Neural cell (in vitro differentiated cells): ENCODE data around the gene SNX33.
"Not testable (repeated sequence)": the region's sequence is repeated elsewhere in the genome, so short reads cannot be mapped to it uniquely, and the experiment has no call there.

Experiments
- EP300 ChIP-seq: fragments of 450-650 bp; conservative IDR thresholded peaks from 2 replicates; pipeline ENCODE4 v1.6.1; 2014; ENCODE audit warnings: antibody characterized with exemption, mild to moderate bottlenecking, moderate library complexity; ENCODE audit not compliant: poor library complexity, severe bottlenecking
- EZH2 ChIP-seq: fragments of 200-600, 300-800 bp; shearing (Covaris generic), sonication (generic); IDR thresholded peaks from 2 replicates; pipeline ENCODE4 v1.6.1; 2014; ENCODE audit warnings: antibody characterized with exemption, low read length, borderline replicate concordance, mild to moderate bottlenecking; ENCODE audit not compliant: insufficient read depth, poor library complexity, severe bottlenecking
- POLR2AphosphoS5 ChIP-seq: IDR thresholded peaks from 2 replicates; pipeline ENCODE4 v1.6.1; 2012
- RAD21 ChIP-seq: fragments of 450-650 bp; conservative IDR thresholded peaks from 2 replicates; pipeline ENCODE4 v1.6.1; 2014; ENCODE audit warnings: antibody characterized with exemption, mild to moderate bottlenecking, moderate library complexity
- SMC3 ChIP-seq: fragments of 450-650 bp; conservative IDR thresholded peaks from 2 replicates; pipeline ENCODE4 v1.6.1; 2014; ENCODE audit warnings: antibody characterized with exemption, mild to moderate bottlenecking, moderate library complexity; ENCODE audit not compliant: poor library complexity
- TAF1 ChIP-seq: IDR thresholded peaks from 2 replicates; pipeline ENCODE4 v1.6.1; 2012; ENCODE audit warnings: low read depth
- TF ChIP-seq, protein P1 (sequence below): fragments of 450-650 bp; IDR thresholded peaks from 2 replicates; pipeline ENCODE4 v1.5.1; 2014; ENCODE audit warnings: antibody characterized with exemption, mild to moderate bottlenecking, moderate library complexity; ENCODE audit not compliant: poor library complexity, severe bottlenecking
- TF ChIP-seq, protein P2 (sequence below): IDR thresholded peaks from 2 replicates; pipeline ENCODE4 v1.6.1; 2012; ENCODE audit warnings: borderline replicate concordance

DNA sequence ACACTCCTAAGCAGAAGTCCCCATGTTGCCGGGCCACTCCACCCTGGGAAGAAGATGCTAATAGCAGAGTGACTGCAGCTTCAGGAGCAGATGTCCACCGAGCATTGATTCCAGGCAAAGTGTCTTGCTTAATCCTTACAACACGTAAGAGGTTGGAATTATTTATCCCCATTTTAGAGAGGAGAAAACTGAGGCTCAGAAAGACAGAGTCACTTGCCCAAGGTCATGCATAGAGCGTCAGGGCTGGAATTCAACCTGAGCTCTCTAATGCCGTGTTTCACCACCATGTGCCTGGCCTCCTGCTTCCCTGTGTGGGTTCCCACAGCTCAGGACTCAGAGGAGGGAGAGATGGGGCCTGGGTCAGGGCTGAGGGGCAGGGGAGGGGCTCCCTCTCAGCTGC lies 57.7 kb downstream of the SNX33 start:
- not testable (repeated sequence) for TF ChIP-seq TAF1, RAD21, EZH2, POLR2AphosphoS5, EP300, SMC3
- TF ChIP-seq, protein P1, sequence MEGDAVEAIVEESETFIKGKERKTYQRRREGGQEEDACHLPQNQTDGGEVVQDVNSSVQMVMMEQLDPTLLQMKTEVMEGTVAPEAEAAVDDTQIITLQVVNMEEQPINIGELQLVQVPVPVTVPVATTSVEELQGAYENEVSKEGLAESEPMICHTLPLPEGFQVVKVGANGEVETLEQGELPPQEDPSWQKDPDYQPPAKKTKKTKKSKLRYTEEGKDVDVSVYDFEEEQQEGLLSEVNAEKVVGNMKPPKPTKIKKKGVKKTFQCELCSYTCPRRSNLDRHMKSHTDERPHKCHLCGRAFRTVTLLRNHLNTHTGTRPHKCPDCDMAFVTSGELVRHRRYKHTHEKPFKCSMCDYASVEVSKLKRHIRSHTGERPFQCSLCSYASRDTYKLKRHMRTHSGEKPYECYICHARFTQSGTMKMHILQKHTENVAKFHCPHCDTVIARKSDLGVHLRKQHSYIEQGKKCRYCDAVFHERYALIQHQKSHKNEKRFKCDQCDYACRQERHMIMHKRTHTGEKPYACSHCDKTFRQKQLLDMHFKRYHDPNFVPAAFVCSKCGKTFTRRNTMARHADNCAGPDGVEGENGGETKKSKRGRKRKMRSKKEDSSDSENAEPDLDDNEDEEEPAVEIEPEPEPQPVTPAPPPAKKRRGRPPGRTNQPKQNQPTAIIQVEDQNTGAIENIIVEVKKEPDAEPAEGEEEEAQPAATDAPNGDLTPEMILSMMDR: not testable (repeated sequence)
- TF ChIP-seq, protein P2, sequence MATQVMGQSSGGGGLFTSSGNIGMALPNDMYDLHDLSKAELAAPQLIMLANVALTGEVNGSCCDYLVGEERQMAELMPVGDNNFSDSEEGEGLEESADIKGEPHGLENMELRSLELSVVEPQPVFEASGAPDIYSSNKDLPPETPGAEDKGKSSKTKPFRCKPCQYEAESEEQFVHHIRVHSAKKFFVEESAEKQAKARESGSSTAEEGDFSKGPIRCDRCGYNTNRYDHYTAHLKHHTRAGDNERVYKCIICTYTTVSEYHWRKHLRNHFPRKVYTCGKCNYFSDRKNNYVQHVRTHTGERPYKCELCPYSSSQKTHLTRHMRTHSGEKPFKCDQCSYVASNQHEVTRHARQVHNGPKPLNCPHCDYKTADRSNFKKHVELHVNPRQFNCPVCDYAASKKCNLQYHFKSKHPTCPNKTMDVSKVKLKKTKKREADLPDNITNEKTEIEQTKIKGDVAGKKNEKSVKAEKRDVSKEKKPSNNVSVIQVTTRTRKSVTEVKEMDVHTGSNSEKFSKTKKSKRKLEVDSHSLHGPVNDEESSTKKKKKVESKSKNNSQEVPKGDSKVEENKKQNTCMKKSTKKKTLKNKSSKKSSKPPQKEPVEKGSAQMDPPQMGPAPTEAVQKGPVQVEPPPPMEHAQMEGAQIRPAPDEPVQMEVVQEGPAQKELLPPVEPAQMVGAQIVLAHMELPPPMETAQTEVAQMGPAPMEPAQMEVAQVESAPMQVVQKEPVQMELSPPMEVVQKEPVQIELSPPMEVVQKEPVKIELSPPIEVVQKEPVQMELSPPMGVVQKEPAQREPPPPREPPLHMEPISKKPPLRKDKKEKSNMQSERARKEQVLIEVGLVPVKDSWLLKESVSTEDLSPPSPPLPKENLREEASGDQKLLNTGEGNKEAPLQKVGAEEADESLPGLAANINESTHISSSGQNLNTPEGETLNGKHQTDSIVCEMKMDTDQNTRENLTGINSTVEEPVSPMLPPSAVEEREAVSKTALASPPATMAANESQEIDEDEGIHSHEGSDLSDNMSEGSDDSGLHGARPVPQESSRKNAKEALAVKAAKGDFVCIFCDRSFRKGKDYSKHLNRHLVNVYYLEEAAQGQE: not testable (repeated sequence)
